Stimulated activated naive CD8-positive, alpha-beta T cell treated with anti-CD3 and anti-CD28 coated beads, Interleukin-15, Interleukin-2, amounts not matched to agents 100 ng/mL and 50 ng/mL, for 24 hours (primary cell): ENCODE measurements around the gene NEMP1.
A peak's percentile ranks its signal among the peaks of the same experiment; 100 is the strongest.

Experiments used
- H3K27ac Mint-ChIP-seq: one replicate; pipeline ENCODE4 v1.8.0; 2021; ENCODE audit warnings: mild to moderate bottlenecking, mixed read lengths
- H3K27me3 Mint-ChIP-seq: one replicate; pipeline ENCODE4 v1.8.0; 2021; ENCODE audit warnings: mixed read lengths
- H3K36me3 Mint-ChIP-seq: one replicate; pipeline ENCODE4 v1.8.0; 2021; ENCODE audit warnings: low read depth, mixed read lengths
- H3K4me1 Mint-ChIP-seq: one replicate; pipeline ENCODE4 v1.8.0; 2021; ENCODE audit warnings: low read depth, mixed read lengths
- H3K4me3 Mint-ChIP-seq: one replicate; pipeline ENCODE4 v1.8.0; 2021; ENCODE audit warnings: mild to moderate bottlenecking, mixed read lengths
- H3K9me3 Mint-ChIP-seq: one replicate; pipeline ENCODE4 v1.8.0; 2021; ENCODE audit warnings: mixed read lengths

Gene NEMP1

DNA sequence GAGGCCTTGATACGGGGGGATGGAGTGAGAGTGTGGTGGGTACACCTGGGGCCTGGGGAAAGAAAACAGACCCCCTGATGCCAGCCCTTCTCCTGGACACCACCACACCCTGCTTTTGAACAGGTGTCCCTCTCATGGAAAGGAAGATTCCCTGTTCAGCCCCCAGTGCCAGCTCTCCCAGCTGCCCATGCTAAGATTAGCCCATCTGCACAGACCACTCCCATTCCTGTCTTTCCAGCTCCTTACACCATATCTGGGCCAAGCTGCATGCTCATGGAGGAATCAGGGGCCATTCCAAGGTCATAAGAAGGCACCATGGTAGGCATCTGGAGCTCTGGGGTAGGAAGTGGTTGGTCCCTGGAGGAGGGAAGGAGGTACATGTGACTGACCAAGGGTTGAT is 20.0 kb upstream of the NEMP1 start:
- peaks cover 51% of the 10 kb centered on the region for H3K4me1 Mint-ChIP-seq
- H3K36me3 Mint-ChIP-seq, result peaks cover 72% of the 10 kb centered on the region

GRCh38 chr12:57097554-57097835 is 18.9 kb upstream of the NEMP1 start:
- Mint-ChIP-seq H3K27ac (peak overlapping the region; percentile 68), H3K4me3 (no peak overlapping the region), H3K4me1 (peaks cover 55% of the 10 kb centered on the region), H3K36me3 (peaks cover 80% of the 10 kb centered on the region), H3K27me3 (no peaks in the 10 kb centered on the region), H3K9me3 (no peaks in the 10 kb centered on the region)

More for the DNA sequence above, 20.0 kb upstream of the NEMP1 start:
- Mint-ChIP-seq H3K9me3 (no peaks in the 10 kb centered on the region), H3K27ac (peak overlapping the region; percentile 49), H3K4me3 (no peak overlapping the region), H3K27me3 (no peaks in the 10 kb centered on the region)

DNA sequence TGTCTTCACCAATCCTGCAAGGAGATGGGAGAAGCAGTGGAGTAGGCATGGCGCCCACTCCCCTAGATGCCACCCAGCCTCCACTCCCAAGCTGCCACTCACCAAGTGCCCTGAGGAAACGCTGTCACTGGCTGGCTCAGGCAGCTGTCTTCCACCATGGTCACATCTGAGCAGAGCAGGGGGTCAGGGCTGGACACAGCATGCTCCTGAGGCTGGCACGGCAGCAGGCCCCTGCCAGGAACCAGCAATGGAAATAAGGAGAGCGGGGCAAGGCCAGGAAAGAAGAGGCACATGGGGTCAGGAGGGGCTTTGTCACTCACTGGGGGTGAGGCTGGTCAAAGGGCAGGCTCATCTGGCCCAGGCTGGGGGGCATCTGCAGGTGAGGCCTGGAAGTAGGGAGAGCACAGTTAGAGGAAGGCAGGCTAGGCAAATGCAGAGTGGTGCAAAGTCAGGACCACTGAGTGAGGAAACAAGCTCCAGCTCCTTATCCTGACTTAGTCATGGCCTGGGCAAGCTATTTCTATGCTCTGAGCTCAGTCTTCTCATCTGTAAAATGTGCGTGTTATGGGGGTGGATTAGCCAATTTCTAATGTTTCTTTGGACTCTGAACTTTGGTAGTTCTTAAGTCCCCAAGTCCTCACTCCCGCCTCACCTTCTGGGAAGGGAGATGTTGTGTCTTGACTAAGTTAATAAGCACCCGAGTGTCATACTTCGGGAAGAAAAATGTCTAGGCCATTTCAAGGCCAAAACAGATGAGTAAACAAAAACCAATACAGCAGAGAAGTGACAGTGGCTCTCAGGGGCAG is 18.4 kb upstream of the NEMP1 start:
- H3K4me3 Mint-ChIP-seq, result no peak overlapping the region
- H3K27ac Mint-ChIP-seq, result peak overlapping the region; percentile 71
- peaks cover 55% of the 10 kb centered on the region for H3K4me1 Mint-ChIP-seq
- H3K9me3 Mint-ChIP-seq, result no peaks in the 10 kb centered on the region
- peaks cover 78% of the 10 kb centered on the region for H3K36me3 Mint-ChIP-seq
- no peaks in the 10 kb centered on the region for H3K27me3 Mint-ChIP-seq

- H3K27ac Mint-ChIP-seq, result peak overlapping the region; percentile 95
- H3K4me3 Mint-ChIP-seq, result no peak overlapping the region
- no peaks in the 10 kb centered on the region for H3K9me3 Mint-ChIP-seq
- no peaks in the 10 kb centered on the region for H3K27me3 Mint-ChIP-seq
- H3K36me3 Mint-ChIP-seq, result peaks cover 78% of the 10 kb centered on the region
- H3K4me1 Mint-ChIP-seq, result peaks cover 58% of the 10 kb centered on the region
These were observed 17.5 kb upstream of the NEMP1 start for GRCh38 chr12:57096099-57096572.

GRCh38 chr12:57095440-57095839 is 16.8 kb upstream of the NEMP1 start:
- H3K36me3 Mint-ChIP-seq, result peaks cover 84% of the 10 kb centered on the region
- peaks cover 65% of the 10 kb centered on the region for H3K4me1 Mint-ChIP-seq
- no peak overlapping the region for H3K4me3 Mint-ChIP-seq
- no peaks in the 10 kb centered on the region for H3K9me3 Mint-ChIP-seq
- peak overlapping the region; percentile 95 for H3K27ac Mint-ChIP-seq
- H3K27me3 Mint-ChIP-seq, result no peaks in the 10 kb centered on the region

DNA sequence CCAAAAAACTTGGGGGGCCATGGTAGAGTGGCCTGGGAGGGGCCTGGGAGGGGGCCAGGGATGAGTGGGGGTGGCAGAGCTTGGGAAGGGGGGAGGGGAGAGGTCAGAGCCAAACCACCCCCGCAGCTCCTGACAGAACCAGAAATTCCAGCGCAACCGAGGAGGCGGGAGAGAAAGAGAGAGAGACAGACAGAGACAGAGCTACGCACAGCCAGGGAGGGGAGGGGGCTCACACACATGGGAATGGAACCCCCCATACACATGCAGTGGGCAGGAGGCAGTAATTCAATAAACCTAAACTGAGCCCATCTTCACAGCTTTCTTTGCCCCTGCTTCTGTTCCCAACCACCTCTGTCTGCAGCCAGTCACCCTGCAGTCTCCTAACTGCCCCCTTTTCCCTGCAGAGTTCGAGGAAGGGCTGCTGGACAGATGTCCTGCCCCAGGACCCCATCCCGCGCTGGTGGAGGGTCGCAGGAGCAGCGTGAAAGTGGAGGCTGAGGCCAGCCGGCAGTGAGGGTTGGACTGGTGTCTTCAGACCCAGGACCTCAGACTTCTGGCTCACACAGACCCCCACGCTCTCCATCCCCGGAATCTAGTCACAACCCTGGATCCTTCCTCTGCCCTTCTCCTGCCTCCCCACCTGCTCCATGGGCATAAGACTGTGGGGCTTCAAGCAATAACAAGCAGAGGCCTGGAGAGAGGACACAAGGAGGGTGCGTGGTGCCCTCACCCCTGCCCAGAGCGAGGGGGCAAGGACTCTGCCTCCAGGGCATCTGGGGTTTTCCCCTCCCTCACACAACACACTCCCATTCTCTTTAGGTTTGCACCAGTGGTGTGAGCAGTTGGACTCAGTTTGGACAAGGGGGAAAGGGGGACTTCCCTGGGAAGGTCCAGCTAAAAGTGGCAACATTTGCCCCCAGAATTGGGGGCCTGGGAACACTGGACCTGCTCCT is 15.9 kb upstream of the NEMP1 start:
- peaks cover 67% of the 10 kb centered on the region for H3K4me1 Mint-ChIP-seq
- H3K4me3 Mint-ChIP-seq, result peak overlapping the region; percentile 32
- H3K36me3 Mint-ChIP-seq, result peaks cover 82% of the 10 kb centered on the region
- H3K27ac Mint-ChIP-seq, result peak overlapping the region; percentile 95
- H3K27me3 Mint-ChIP-seq, result no peaks in the 10 kb centered on the region
- no peaks in the 10 kb centered on the region for H3K9me3 Mint-ChIP-seq

DNA sequence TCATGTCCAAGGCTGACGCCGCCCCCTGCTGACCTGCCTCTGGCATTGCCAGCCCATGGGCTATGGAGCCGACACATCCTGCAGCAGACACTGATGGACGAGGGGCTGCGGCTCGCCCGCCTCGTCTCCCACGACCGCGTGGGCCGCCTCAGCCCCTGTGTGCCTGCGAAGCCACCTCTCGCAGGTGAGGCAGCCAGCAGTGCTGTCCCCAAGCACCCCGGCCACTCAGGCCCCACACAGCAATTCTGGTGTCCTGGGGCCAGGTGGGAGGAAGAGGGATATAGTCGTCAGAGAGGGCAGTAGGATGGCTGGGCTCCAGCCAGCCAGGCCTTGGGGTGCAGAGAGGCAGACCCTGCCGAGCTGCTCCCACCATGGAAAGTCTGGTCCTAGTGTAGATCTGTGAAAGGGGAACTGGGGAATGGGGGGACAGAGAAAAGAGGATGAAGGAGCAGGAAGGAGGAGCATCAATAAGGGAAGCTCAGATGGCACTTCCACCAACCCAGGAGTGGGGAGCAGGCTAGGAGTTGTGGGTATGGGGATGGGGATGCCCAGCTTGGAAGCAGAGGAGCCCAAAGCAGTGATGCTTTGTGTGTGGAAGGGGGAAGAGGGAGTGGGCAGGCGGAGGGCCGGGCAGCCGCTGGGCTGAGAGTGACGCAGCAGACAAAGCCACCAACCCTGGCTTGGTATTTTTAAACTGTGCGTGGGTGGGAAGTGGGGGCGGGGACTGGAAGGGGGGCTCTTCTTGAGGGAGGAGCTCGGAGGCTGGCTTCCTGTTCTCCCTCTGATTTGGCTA is 15.0 kb upstream of the NEMP1 start:
- Mint-ChIP-seq H3K27ac (peak overlapping the region; percentile 95), H3K4me1 (peaks cover 67% of the 10 kb centered on the region), H3K36me3 (peaks cover 73% of the 10 kb centered on the region)

GRCh38 chr12:57092876-57093414 is 14.4 kb upstream of the NEMP1 start:
- Mint-ChIP-seq H3K4me1 (peaks cover 70% of the 10 kb centered on the region), H3K9me3 (no peaks in the 10 kb centered on the region), H3K4me3 (peak overlapping the region; percentile 75), H3K27me3 (no peaks in the 10 kb centered on the region), H3K36me3 (peaks cover 66% of the 10 kb centered on the region), H3K27ac (peak overlapping the region; percentile 95)

More for the DNA sequence above, 15.0 kb upstream of the NEMP1 start:
- H3K27me3 Mint-ChIP-seq, result no peaks in the 10 kb centered on the region
- H3K4me3 Mint-ChIP-seq, result peak overlapping the region; percentile 75
- H3K9me3 Mint-ChIP-seq, result no peaks in the 10 kb centered on the region

DNA sequence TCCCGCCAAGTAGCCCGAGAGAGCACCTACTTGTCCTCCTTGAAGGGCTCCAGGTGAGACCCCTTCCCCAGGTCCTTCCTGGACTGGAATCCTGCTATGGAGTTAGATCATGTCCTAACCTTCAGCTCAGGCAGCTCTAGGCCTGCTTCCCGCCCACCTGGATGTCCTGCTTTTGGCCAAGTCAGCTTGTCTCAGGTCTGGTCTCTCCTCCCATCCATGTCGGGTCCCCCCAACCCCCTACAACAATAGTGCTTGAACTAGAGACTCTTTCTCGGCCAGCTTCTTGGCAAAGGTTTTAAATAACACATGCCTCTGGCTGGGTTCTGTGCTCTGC is 13.9 kb upstream of the NEMP1 start:
- H3K4me3 Mint-ChIP-seq, result peak overlapping the region; percentile 75
- H3K9me3 Mint-ChIP-seq, result no peaks in the 10 kb centered on the region
- no peaks in the 10 kb centered on the region for H3K27me3 Mint-ChIP-seq
- H3K4me1 Mint-ChIP-seq, result peaks cover 71% of the 10 kb centered on the region
- peaks cover 63% of the 10 kb centered on the region for H3K36me3 Mint-ChIP-seq
- H3K27ac Mint-ChIP-seq, result peak overlapping the region; percentile 60

- peak overlapping the region; percentile 75 for H3K4me3 Mint-ChIP-seq
- peaks cover 71% of the 10 kb centered on the region for H3K4me1 Mint-ChIP-seq
- H3K36me3 Mint-ChIP-seq, result peaks cover 58% of the 10 kb centered on the region
- H3K27me3 Mint-ChIP-seq, result no peaks in the 10 kb centered on the region
- no peaks in the 10 kb centered on the region for H3K9me3 Mint-ChIP-seq
- peak overlapping the region; percentile 75 for H3K27ac Mint-ChIP-seq
These were observed 13.3 kb upstream of the NEMP1 start for GRCh38 chr12:57091638-57092528.

- Mint-ChIP-seq H3K4me1 (peaks cover 74% of the 10 kb centered on the region), H3K9me3 (no peaks in the 10 kb centered on the region), H3K27ac (peak overlapping the region; percentile 75), H3K27me3 (no peaks in the 10 kb centered on the region), H3K36me3 (peaks cover 51% of the 10 kb centered on the region), H3K4me3 (peak overlapping the region; percentile 93)
These were observed 12.5 kb upstream of the NEMP1 start for GRCh38 chr12:57090924-57091637.

- peaks cover 74% of the 10 kb centered on the region for H3K4me1 Mint-ChIP-seq
- H3K27ac Mint-ChIP-seq, result peak overlapping the region; percentile 75
- H3K9me3 Mint-ChIP-seq, result no peaks in the 10 kb centered on the region
- H3K4me3 Mint-ChIP-seq, result peak overlapping the region; percentile 93
- H3K27me3 Mint-ChIP-seq, result no peaks in the 10 kb centered on the region
- H3K36me3 Mint-ChIP-seq, result peaks cover 45% of the 10 kb centered on the region
These were observed 11.9 kb upstream of the NEMP1 start for GRCh38 chr12:57090490-57090889.
